HG03354 (cell line): ENCODE measurements around the gene C14orf132.

Experiments used
- ATAC-seq: cut with Tn5 transposase; IDR thresholded peaks from one replicate; pipeline ENCODE4 v1.9.1; 2021; ENCODE audit warnings: mild to moderate bottlenecking; ENCODE audit not compliant: unreplicated experiment, poor library complexity, severe bottlenecking

The C14orf132 gene

DNA sequence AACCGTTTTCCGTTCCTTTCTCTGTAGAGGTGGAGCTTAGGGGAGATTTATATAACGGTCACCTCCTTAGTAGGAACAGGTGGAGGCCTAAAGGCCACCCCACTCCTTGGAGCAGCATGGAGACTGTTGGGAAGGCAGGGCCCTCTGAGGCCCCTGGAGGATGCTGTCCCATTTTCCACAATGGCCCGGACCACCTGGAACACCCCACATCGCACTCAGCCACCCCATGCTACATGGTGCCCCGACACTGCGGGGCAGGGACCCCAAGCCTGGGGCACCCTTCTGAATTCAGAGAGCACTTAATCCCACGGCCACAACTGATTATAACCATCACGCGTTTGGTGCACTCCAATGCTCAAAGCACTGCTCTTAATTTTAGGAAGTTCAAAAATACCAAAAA lies 41.4 kb downstream of the C14orf132 start:
- no peak for ATAC-seq

GRCh38 chr14:96081224-96081623 lies 42.1 kb downstream of the C14orf132 start:
- no peak for ATAC-seq

DNA sequence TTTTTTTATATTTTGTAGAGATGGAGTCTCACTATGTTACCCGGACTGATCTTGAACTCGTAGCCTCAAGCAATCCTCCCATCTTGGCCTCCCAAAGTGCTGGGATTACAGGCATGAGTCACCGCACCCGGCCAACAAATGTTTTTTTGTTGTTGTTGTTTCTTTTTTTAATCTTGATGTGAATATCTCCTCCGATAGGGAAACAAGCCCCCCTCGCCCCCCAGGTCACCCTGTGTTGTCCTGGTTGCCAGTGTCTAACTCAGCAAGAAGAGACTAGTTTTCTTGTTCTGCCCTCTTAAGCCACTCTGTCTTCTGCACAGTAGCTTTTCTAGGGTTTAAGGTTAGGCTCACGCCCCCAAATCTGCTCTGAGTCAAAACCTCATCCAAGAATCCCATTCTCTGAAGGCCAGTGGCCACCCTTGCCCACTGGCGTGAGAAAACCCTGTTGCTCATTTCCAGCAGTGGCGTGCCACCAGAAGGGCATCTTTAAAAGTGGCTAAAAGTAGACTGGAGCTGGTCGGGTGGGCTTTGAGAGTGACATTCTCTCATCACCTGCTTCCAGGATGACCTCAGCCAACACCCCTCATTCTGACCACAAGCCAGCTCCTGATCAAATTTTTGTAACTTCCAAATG lies 42.7 kb downstream of the C14orf132 start:
- no peak for ATAC-seq

- ATAC-seq, result no peak
These were observed 43.5 kb downstream of the C14orf132 start for GRCh38 chr14:96082420-96083300.

DNA sequence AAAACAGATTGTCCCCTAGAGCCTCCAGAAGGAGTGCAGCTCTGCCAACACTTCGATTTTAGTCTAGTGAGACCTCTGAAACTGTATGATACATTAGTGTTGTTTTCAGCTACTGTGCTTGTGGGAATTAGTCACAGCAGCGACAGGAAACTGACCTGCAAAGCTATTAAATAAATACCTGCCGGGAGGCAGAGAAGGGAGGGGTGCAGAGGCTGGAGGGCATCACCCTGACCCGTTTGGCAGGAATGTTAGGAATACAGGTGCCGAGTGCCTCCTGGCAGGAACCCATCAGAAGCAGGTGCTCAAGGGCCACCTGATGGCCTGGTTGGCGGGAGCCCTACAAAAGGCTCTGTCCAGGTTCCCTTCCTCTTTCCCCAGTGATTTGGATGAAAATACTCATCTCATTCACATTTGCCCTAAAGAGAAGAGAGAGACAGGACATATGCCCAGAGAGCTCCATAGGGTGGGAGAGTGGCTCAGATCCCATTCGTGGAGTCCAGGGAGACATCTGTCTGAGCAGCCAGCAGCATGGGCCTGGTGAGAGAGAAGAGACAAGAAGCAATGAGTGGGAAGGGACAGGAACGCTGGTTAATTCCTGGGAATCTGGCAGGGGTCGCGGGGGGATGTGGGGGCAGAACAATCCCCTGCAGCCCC lies 44.6 kb downstream of the C14orf132 start:
- no peak for ATAC-seq

DNA sequence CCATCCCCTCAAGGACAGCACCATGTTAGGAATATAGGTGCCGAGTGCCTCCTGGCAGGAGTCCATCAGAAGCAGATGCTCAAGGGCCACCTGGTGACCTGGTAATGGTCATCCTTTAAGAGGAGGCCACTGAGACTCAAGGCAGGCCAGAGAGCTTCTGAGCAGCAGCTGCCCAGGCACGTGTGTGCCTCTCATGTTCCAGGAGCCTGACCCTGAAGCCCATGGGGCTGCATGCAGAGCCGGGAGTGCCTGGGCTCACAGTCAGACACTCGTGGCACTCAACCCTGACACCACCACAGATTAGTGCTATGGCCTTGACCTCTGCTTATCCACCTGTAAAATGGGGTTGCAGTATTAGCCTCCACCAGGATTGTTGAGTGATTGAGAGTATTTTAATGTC lies 45.6 kb downstream of the C14orf132 start:
- ATAC-seq, result no peak

- no peak for ATAC-seq
These were observed 46.2 kb downstream of the C14orf132 start for GRCh38 chr14:96085369-96085768.

GRCh38 chr14:96086032-96086431 lies 46.9 kb downstream of the C14orf132 start:
- no peak for ATAC-seq

DNA sequence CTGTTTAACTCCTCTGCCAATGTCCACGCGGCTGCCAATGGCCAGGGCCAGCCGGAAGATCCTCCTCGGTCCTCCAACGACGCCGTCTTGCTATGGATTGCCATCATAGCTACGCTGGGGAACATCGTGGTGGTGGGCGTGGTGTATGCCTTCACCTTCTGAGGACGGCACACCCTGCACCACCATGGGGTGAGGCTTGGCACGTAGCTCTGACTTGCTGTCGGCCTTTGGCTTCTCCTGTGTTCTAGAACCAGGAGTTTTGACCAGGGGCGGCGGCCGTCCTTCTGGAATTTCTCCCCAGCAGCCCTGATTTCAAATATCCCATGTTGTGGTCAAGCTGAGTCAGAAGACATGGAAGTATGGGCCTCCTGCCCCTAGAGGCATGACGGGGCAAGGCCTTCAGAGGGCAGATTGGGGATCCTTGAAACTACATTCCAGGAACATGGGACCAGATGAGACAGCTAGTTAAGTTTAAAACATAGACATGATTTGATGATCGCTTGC lies 47.5 kb downstream of the C14orf132 start:
- no peak for ATAC-seq

DNA sequence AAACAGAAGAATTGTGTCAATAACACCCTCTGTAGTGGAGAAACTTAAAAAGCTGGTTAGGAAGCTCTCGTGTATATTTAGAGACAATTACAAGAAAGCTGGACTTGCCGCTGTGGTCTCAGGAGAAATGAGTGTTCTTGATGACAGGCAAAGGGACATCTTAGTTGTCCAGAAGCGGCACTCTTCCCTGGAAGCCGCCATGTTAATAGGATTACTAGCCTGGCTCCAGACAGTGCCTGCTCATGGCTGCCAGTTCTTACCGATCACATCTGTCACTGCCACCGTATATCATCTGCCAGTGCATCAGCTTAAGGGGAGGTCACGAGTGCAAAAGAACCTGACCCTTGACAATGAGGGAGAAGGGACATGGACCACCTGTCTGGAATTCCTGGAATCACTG lies 48.9 kb downstream of the C14orf132 start:
- no peak for ATAC-seq

DNA sequence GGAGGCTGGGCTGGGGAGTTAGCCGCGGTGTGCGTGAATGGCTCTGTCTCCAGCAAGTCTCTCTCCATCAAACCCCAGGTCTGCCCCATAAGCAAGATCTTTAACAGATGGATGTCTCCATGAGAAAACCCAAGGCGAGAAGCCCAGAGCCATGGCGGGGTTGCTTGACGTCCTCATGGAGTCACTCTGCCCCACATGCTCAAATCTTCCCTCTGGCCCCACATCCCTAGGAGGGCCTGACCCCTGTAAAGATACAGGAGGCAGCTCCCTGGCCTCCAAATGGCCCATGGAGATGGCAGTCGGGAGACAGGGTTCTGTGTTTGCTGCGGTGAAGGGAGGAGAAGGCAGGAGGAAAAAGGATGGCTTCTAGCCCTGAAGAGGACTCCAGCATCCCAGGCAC lies 49.3 kb downstream of the C14orf132 start:
- no peak for ATAC-seq

DNA sequence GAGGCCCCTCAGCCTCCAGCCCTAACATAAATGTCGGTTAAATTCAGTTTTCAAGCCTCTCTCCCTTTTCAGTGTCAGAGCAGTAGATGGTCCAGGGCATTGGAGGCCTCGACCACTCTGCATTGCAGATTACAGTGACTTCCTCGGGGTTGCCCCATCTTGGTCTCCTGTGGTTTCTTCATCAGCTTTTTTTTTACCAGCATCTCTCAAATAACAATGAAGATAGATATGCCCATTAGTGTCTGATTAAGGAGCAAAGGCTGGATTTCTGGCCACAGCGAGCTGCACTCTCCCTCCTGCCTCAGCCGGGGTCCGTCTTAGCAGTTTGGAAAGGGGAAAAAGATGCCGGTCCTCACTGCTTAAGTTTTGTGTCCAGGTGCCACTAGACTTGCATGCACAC lies 49.7 kb downstream of the C14orf132 start:
- no peak for ATAC-seq

GRCh38 chr14:96089401-96089800 lies 50.2 kb downstream of the C14orf132 start:
- no peak for ATAC-seq

DNA sequence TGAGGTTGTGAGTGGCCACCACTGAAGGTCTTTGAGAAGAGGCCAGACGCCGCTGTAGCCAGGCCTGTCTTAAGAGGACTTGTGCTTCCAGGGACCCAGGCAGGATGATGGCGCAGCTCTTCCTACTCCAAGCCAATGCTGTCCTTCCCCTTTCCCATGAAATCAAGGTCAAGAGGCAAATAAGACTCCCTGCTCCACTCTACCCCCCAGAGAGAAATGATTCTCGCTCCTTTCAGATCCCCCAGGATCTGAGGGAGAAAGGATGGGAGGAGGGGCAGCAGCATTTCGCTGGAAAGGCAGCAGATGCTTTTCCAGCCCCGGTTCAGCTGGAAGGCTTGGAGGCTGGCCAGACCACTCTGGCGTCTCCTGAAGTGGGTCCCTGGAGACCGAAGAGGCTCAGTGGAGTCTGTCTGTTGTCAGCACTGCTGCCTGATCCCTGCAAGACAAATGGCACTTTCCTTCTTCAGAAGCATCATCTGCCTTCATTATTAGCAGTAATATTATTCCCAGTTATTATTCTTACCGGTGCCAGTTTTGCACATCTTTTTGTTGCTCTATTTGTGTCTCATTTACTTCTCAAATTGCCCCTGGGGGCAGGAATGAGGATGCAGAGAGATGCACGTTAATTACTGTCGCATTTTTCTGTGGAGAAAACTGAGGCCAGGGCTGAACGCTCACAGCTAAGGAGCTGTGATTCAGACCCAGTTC lies 51.4 kb downstream of the C14orf132 start:
- ATAC-seq, result no peak

DNA sequence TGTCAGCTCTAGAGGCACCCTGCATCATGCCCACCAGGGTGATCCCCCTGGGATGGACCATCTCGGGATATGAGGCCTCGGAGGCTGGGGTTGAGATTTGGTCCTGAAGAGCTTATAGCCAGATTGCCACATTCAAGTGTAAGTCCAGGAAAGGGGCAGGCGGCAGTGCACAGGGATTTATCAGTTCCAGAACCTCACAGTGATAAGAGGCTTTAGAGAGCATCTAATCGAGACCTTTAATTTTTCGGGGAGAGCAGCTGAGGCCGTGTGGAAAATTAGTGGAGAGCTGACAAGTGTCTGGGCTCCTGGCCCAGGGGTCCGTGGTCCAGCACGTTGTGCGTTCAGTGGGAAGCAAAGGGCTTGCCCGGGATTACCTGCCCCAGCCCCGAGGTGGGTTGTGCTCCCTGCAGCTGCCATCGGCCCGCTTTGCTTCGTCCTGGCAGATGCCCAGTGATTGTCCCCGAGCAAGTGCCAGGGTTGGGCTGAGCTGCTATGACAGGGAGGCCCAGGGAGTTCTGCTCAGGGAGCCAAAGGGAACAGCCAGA lies 52.1 kb downstream of the C14orf132 start:
- ATAC-seq, result no peak

- ATAC-seq, result no peak
These were observed 52.8 kb downstream of the C14orf132 start for GRCh38 chr14:96091941-96092411.

DNA sequence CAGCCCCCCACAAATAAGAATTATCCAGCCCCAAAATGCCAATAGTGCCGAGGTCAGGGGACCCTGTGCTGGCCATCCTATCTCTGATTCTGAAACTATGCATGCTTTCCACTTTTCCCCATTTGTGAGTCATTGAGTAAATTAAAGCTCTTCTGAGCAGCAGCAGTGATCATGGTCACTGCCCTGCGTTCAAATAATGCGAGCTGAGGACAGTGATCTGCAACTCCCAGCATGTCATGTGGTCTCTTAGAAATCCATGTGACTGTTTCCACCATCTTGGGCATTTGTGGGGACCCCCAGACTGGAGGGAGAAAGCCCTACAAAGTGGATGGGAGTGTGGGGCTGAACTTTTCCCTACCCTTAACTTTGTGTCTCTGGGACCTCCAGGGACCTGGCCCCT lies 53.8 kb downstream of the C14orf132 start:
- ATAC-seq, result no peak

GRCh38 chr14:96094211-96094610 lies 55.0 kb downstream of the C14orf132 start:
- ATAC-seq, result no peak

DNA sequence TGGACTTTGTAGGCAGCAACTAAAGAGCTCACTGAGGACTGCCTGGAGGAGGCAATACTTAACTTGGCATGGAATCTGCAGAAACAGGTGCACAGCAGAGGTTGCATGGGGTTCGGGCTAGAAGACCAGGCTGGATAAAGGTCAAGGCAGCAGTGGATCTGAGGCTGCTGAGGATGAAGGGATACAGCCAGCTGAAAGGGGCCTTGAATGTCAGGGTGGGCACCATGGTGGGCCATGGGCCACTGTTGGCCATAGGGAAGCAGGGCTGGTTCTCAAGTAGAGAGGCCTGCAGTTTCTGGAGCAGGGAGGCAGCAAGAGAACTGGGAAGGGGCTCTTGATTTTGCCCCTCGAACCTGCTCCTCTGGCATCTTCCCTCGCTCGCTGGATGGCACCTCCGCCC lies 55.5 kb downstream of the C14orf132 start:
- no peak for ATAC-seq

GRCh38 chr14:96095058-96095457 lies 55.9 kb downstream of the C14orf132 start:
- ATAC-seq, result no peak
